ENCODE measurements around the gene AOX1.
"Not testable (repeated sequence)": the region's sequence is repeated elsewhere in the genome, so short reads cannot be mapped to it uniquely, and the experiment has no call there.

Gene AOX1

DNA sequence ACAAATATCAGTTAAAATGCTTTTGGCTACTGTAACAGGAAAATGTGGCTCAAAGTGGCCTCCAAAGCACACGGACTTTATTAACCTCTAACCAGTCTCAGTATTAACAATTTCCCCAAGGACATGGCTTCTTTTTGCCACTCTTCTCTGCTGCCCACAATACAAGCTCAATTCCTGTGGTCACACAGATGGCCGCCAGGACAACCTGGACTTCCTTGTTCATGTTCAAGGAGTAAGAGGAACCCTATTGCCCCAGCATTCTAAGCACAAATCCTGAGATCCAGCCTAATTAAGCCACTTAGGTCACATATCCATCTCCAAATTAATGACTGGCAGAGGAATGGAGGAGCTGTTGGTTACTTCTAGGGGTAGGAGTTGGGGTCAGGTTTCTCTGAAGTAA is 38.2 kb downstream of the AOX1 start:
- TF ChIP-seq, protein P1, sequence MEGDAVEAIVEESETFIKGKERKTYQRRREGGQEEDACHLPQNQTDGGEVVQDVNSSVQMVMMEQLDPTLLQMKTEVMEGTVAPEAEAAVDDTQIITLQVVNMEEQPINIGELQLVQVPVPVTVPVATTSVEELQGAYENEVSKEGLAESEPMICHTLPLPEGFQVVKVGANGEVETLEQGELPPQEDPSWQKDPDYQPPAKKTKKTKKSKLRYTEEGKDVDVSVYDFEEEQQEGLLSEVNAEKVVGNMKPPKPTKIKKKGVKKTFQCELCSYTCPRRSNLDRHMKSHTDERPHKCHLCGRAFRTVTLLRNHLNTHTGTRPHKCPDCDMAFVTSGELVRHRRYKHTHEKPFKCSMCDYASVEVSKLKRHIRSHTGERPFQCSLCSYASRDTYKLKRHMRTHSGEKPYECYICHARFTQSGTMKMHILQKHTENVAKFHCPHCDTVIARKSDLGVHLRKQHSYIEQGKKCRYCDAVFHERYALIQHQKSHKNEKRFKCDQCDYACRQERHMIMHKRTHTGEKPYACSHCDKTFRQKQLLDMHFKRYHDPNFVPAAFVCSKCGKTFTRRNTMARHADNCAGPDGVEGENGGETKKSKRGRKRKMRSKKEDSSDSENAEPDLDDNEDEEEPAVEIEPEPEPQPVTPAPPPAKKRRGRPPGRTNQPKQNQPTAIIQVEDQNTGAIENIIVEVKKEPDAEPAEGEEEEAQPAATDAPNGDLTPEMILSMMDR (IDR thresholded peaks at IDR 0.05; ENCODE audit: control extremely low read depth, extremely low read depth, low read depth, missing control alignments): no peak
- DNase-seq (ENCODE audit: extremely low spot score): no peak
- POLR2A ChIA-PET: no interaction called here
- CTCF ChIA-PET: interaction anchor here (1.4 kb wide), 1 partner anchor 11 kb away, joined by 4 read pairs; no protein-coding TSS in a partner anchor

DNA sequence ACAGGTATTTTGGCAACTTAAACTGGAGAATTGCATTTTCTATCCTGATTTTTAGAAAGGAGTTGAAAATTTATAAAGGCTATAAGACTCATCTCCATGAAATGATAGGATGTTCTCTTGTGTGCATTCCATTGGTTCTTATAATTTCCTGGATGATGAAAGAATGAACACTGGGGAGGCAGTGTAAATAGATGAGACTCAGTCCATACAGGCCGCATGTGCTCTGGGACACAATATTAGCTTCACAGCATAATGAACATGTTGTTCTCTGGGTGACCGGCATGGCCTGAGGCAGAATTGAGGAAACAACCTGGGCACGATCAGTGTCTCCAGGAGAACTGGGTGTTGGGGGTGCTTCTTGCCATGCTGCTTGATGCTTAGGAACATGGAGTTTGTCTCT is 38.8 kb downstream of the AOX1 start:
- CTCF ChIA-PET: no interaction called here
- no peak for DNase-seq (ENCODE audit: extremely low spot score)
- POLR2A ChIA-PET: no interaction called here
- TF ChIP-seq, protein P1 (IDR thresholded peaks at IDR 0.05; ENCODE audit: control extremely low read depth, extremely low read depth, low read depth, missing control alignments): no peak

DNA sequence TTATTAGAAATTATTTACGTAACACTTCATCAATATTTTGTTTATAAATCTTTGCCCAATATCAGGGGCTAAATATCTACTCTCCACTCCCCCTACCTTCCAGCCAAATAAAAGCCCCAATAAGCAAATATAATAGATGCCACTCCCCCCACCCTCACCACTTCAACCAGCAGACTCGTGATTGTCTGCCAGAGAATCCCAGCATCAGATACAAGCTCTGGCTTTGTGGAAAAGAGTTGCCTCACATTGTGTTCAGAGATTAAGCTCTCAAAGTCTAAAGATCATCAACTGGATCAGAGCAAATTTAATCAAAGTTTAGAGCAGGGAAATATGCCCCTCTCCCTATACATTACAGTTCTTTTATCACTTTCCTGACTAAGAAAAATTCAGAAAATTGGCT is 39.5 kb downstream of the AOX1 start:
- POLR2A ChIA-PET: no interaction called here
- TF ChIP-seq, protein P1 (IDR thresholded peaks at IDR 0.05; ENCODE audit: control extremely low read depth, extremely low read depth, low read depth, missing control alignments): no peak
- CTCF ChIA-PET: interaction anchor here (2.0 kb wide), 1 partner anchor 10 kb away, joined by 8 read pairs; no protein-coding TSS in a partner anchor
- DNase-seq (ENCODE audit: extremely low spot score): no peak

DNA sequence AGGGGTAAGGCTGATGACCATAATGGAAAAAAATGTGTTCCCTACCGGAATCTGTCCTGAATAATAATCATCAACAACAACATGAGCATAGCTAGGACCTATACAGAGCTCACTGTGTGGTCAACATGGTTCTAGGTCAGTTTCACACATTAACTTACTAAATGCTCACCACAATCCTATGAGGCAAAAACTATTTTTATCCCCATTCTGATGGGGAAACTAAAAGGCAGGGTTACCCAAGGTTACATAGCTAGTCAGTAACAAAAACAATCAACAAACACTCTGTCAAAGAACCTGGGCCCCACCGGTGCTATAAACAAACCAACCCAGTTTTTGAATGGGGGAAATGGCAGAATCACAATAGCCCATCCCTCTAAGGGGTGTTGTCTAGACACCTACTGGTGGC is 40.1 kb downstream of the AOX1 start:
- DNase-seq (ENCODE audit: extremely low spot score): no peak
- TF ChIP-seq, protein P1 (IDR thresholded peaks at IDR 0.05; ENCODE audit: control extremely low read depth, extremely low read depth, low read depth, missing control alignments): no peak
- CTCF ChIA-PET: interaction anchor here (1.2 to 2.0 kb wide), 4 partner anchors 11 to 61 kb away, joined by 3 to 8 read pairs (median 3); no protein-coding TSS in a partner anchor
- POLR2A ChIA-PET: no interaction called here

DNA sequence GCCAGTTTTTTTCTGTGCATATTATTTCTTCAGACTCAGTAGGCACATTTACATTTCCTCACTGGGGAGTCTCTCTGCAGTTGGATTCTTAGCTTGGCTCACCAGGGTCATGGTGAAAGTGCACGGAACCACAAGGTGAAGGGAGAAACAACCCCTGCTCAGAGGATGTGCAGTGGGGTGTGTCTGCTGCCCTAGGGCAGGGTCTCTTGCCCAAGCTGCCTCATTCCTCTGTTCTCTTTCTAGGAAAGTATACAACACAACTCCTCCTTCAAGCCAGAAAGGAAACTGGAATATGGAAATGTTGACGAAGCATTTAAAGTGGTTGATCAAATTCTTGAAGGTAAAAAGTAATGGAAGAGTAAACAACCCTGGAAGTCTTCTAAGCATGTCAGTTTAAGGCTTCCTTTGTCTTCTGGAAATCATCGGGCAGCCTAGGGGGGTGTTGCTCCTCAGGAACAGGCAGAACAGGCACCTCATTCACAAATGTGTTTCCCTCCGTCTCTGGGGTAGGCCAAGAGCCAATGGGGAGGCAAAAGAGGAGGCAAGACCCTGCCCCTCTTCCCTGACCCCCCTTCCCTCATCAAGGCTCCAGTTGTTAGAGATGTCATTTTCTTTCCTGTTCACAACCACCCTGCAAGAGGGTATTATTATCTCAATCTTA is 41.4 kb downstream of the AOX1 start:
- ChIA-PET CTCF (interaction anchor here (0.9 to 2.0 kb wide), 6 partner anchors 12 to 76 kb away, joined by 3 to 8 read pairs (median 3); no protein-coding TSS in a partner anchor), POLR2A (no interaction called here)
- TF ChIP-seq, protein P1 (IDR thresholded peaks at IDR 0.05; ENCODE audit: control extremely low read depth, extremely low read depth, low read depth, missing control alignments): no peak
- DNase-seq (ENCODE audit: extremely low spot score): no peak

DNA sequence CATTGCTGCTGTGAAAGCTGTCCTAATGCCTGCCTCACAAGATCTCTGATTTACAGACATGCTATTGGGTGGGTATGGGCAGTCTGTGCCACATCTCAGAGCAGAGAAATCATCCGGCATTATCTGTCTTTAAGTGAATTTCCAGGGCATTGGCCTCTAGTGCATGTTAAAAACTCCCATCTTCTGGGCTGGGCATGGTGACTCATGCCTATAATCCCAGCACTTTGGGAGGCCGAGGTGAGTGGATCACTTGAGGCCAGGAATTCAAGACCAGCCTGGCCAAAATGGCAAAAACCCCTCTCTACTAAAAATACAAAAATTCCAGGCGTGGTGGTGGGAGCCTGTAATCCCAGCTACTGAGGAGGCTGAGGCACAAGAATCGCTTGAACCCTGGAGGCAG is 42.6 kb downstream of the AOX1 start:
- CTCF ChIA-PET: interaction anchor here (1.1 kb wide), 1 partner anchor 15 kb away, joined by 3 read pairs; no protein-coding TSS in a partner anchor
- DNase-seq (ENCODE audit: extremely low spot score); POLR2A ChIA-PET: not testable (repeated sequence)

DNA sequence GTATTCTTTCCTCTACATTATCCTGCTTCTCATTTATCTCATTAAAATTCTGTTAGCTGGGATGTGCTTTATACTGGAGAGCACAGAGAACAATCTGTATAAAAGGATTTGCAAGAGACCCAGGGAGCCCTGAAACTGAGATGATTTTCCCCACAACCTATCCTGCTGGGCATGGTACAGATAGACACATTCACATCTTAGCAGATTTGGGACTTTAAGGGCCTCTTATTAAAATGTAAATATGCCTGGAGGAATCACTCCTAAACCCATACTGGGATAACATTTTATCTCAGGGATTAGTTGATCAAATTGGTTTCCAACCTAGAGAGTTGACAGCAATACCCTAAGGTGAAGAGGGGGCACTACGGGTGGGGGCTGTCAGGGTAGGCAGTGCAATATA is 45.5 kb downstream of the AOX1 start:
- DNase-seq (ENCODE audit: extremely low spot score): no peak
- POLR2A ChIA-PET: no interaction called here
- CTCF ChIA-PET: interaction anchor here (1.0 to 2.2 kb wide), 3 partner anchors 17 to 31 kb away, joined by 3 to 5 read pairs (median 3); no protein-coding TSS in a partner anchor
- TF ChIP-seq, protein P1 (IDR thresholded peaks at IDR 0.05; ENCODE audit: control extremely low read depth, extremely low read depth, low read depth, missing control alignments): no peak
